ENCODE measurements around the gene AGAP6.
"Not testable (repeated sequence)": the region's sequence is repeated elsewhere in the genome, so short reads cannot be mapped to it uniquely, and the experiment has no call there.

The AGAP6 gene

GRCh38 chr10:50025627-50026026, 37.4 kb downstream of the AGAP6 start:
- DNase-seq (ENCODE audit: low read depth): no peak

GRCh38 chr10:50027195-50027594, 39.0 kb downstream of the AGAP6 start:
- DNase-seq (ENCODE audit: low read depth): no peak

GRCh38 chr10:50033481-50033880, 45.3 kb downstream of the AGAP6 start:
- DNase-seq (ENCODE audit: low read depth): no peak

GRCh38 chr10:50035337-50035736, 47.1 kb downstream of the AGAP6 start:
- DNase-seq (ENCODE audit: low read depth): not testable (repeated sequence)

- DNase-seq (ENCODE audit: low read depth): no peak
Measured at GRCh38 chr10:50044941-50045664, 56.9 kb downstream of the AGAP6 start.

- DNase-seq (ENCODE audit: low read depth): not testable (repeated sequence)
Measured at GRCh38 chr10:50046457-50046856, 58.3 kb downstream of the AGAP6 start.

- DNase-seq (ENCODE audit: low read depth): not testable (repeated sequence)
Measured at GRCh38 chr10:50047594-50047993, 59.4 kb downstream of the AGAP6 start.

- not testable (repeated sequence) for DNase-seq (ENCODE audit: low read depth)
Measured at GRCh38 chr10:50051995-50052660, 63.9 kb downstream of the AGAP6 start.

- not testable (repeated sequence) for DNase-seq (ENCODE audit: low read depth)
Measured at GRCh38 chr10:50052778-50053376, 64.7 kb downstream of the AGAP6 start.

GRCh38 chr10:50055494-50056292, 67.5 kb downstream of the AGAP6 start:
- DNase-seq (ENCODE audit: low read depth): not testable (repeated sequence)

GRCh38 chr10:50056654-50057053, 68.4 kb downstream of the AGAP6 start:
- DNase-seq (ENCODE audit: low read depth): not testable (repeated sequence)

GRCh38 chr10:50058727-50059126, 70.5 kb downstream of the AGAP6 start:
- not testable (repeated sequence) for DNase-seq (ENCODE audit: low read depth)

GRCh38 chr10:50059946-50060345, 71.7 kb downstream of the AGAP6 start:
- DNase-seq (ENCODE audit: low read depth): not testable (repeated sequence)

Measured in activated T-helper 9 cell treated with anti-CD3 and anti-CD28 coated beads, Interleukin-2, amount 50 U/mL, for 16 hours (primary cell).